ENCODE measurements around the gene PRR15. TPM values are rescaled to one million over a fixed set of nuclear protein-coding genes. Genes with fewer than 3 reads are reported as not detected.

Gene PRR15
- total and polyA plus RNA-seq, 2 of the 8 experiments (the other 6 are each of a cell fraction or from before 2014, with no cell fraction given) = 4.9 to 7.9 TPM

GRCh38 chr7:29596593-29597178 is 33.1 kb downstream of the PRR15 start:
- no peak overlapping the region for H2BK12ac ChIP-seq (ENCODE audit: low read depth, low read length)
- H3K79me1 ChIP-seq (ENCODE audit: low read depth, low read length) = no peaks in the 10 kb centered on the region
- no peaks in the 10 kb centered on the region for H3K9me3 ChIP-seq (ENCODE audit: insufficient read depth in 2 of 2, low read depth in 1 of 2, low read length in 1 of 2)
- H2BK15ac ChIP-seq (ENCODE audit: low read length) = no peak overlapping the region
- H2BK20ac ChIP-seq (ENCODE audit: low read length) = no peak overlapping the region
- no peaks in the 10 kb centered on the region; the same call in 1 of the 2 replicates for H3K23me2 ChIP-seq (ENCODE audit: low read depth, low read length)
- no peak overlapping the region for H2AFZ ChIP-seq (ENCODE audit: low read length)
- H3K4me1 ChIP-seq (replicated peaks in 1 of 4; ENCODE audit: control insufficient read depth in 3 of 4, insufficient read depth in 4 of 4, low read length in 3 of 4) = peaks cover 0 to 2% (median 1%) of the 10 kb centered on the region in 4 experiments; a peak in 2 of 7 replicates
- H3K36me3 ChIP-seq (ENCODE audit: control insufficient read depth in 2 of 4, insufficient read depth in 4 of 4, low read length in 3 of 4) = no peaks in the 10 kb centered on the region
- H2BK5ac ChIP-seq (ENCODE audit: low read depth, low read length) = no peak overlapping the region
- no peaks in the 10 kb centered on the region for H3K27me3 ChIP-seq (replicated peaks in 1 of 4; ENCODE audit: control insufficient read depth in 3 of 4, extremely low read depth in 1 of 4, insufficient read depth in 3 of 4, low read length in 3 of 4)
- ChIA-PET CTCF (ENCODE audit: partially characterized antibody) (interaction anchor here (0.8 kb wide), 1 partner anchor 12 kb away, joined by 3 read pairs; no protein-coding TSS in a partner anchor), POLR2A (ENCODE audit: partially characterized antibody) (no interaction called here)
- H3K4me2 ChIP-seq (ENCODE audit: insufficient read depth in 1 of 2, low read depth in 2 of 2, low read length in 2 of 2) = no peak overlapping the region
- H4K5ac ChIP-seq (ENCODE audit: insufficient read length, low read depth, low read length) = no peak overlapping the region
- H3K14ac ChIP-seq (ENCODE audit: insufficient read length) = no peak overlapping the region
- H3K9ac ChIP-seq (replicated peaks in 1 of 4; ENCODE audit: extremely low read depth in 1 of 4, low read depth in 3 of 4, low read length in 3 of 4) = no peak overlapping the region
- H4K91ac ChIP-seq (replicated peaks; ENCODE audit: insufficient read length, low read length) = no peak overlapping the region
- no peak overlapping the region for H3K18ac ChIP-seq (ENCODE audit: extremely low read depth, low read length)
- H2AK5ac ChIP-seq (ENCODE audit: low read depth, low read length) = no peak overlapping the region
- H3K79me2 ChIP-seq (ENCODE audit: control insufficient read depth in 1 of 2, insufficient read depth in 2 of 2, low read length in 2 of 2) = no peaks in the 10 kb centered on the region
- H3K23ac ChIP-seq (ENCODE audit: insufficient read length) = no peak overlapping the region
- WGBS, 2 experiments (ENCODE audit: extremely low coverage in 1 of 2, insufficient coverage in 1 of 2, insufficient read length in 1 of 2, insufficient replicate concordance in 2 of 2, low coverage in 1 of 2, low lambda C conversion rate in 2 of 2, missing lambda C conversion rate in 1 of 2) = 87% methylated on average over 3 of the region's 3 CpGs; no CpG with 5 or more reads in 1 of the 2 experiments
- H3K4me3 ChIP-seq (ENCODE audit: extremely low read depth in 1 of 4, insufficient read depth in 2 of 4, low read depth in 3 of 4, low read length in 4 of 4) = no peak overlapping the region
- TF ChIP-seq YY1 (IDR thresholded peaks at IDR 0.05; ENCODE audit: low read depth, low read length) = no peak
- TF ChIP-seq SIRT6 (IDR thresholded peaks at IDR 0.05; ENCODE audit: low read length) = no peak
- no peak for TF ChIP-seq CHD2 (IDR thresholded peaks at IDR 0.05; ENCODE audit: low read length)
- TF ChIP-seq EZH2 (IDR thresholded peaks at IDR 0.05; ENCODE audit: low read depth, low read length, severe bottlenecking) = no peak
- no peak for TF ChIP-seq CTBP2 (IDR thresholded peaks at IDR 0.05; ENCODE audit: borderline replicate concordance, insufficient read depth, insufficient read length, low read length)
- TF ChIP-seq SRF (IDR thresholded peaks at IDR 0.05; ENCODE audit: low read depth, low read length) = no peak
- TF ChIP-seq EGR1 (IDR thresholded peaks at IDR 0.05; ENCODE audit: borderline replicate concordance, low read depth, low read length) = no peak
- TF ChIP-seq POLR2AphosphoS5 (IDR thresholded peaks at IDR 0.05; ENCODE audit: low read depth, low read length) = no peak
- TF ChIP-seq TBP (IDR thresholded peaks at IDR 0.05; ENCODE audit: low read depth, low read length) = no peak
- TF ChIP-seq POU5F1 (IDR thresholded peaks at IDR 0.05; ENCODE audit: low read depth, low read length) = no peak
- no peaks in the 10 kb centered on the region for H4K20me1 ChIP-seq (replicated peaks in 1 of 2; ENCODE audit: control insufficient read depth in 1 of 2, insufficient read depth in 2 of 2, low read length in 2 of 2)
- no peak overlapping the region for H2BK120ac ChIP-seq (replicated peaks; ENCODE audit: low read depth, low read length)
- H4K8ac ChIP-seq (ENCODE audit: extremely low read depth, insufficient read depth, low read length) = no peak overlapping the region
- FAIRE-seq (no peak), DNase-seq (ENCODE audit: low read depth in 1 of 2, low spot score in 2 of 2) (no peak)
- no peak overlapping the region for H3K56ac ChIP-seq (replicated peaks; ENCODE audit: insufficient read length, low read depth, low read length)
- no peak overlapping the region for H3K4ac ChIP-seq (replicated peaks; ENCODE audit: insufficient read length, low read depth, low read length)
- H3K27ac ChIP-seq (ENCODE audit: low read depth, low read length) = no peak overlapping the region

Measured in H1 (cell line).